ENCODE results near the gene ARHGAP33.
"Not testable (repeated sequence)": the region's sequence is repeated elsewhere in the genome, so short reads cannot be mapped to it uniquely, and the experiment has no call there.

GRCh38 chr19:35836096-35836495, 60.7 kb downstream of the ARHGAP33 start:
- not testable (repeated sequence) for TF ChIP-seq FOXM1 (IDR thresholded peaks at IDR 0.05; ENCODE audit: low read depth); CTCF (IDR thresholded peaks at IDR 0.05); EZH2phosphoT487 (IDR thresholded peaks at IDR 0.05; ENCODE audit: borderline replicate concordance, low read depth); MAX (IDR thresholded peaks at IDR 0.05; ENCODE audit: low read depth)
